ENCODE data around the gene PPP1R12B. TPM values are rescaled to one million over a fixed set of nuclear protein-coding genes. Genes with fewer than 3 reads are reported as not detected.
A peak's percentile ranks its signal among the peaks of the same experiment; 100 is the strongest.
"Not testable (repeated sequence)": the region's sequence is repeated elsewhere in the genome, so short reads cannot be mapped to it uniquely, and the experiment has no call there.

The PPP1R12B gene
- total and polyA plus RNA-seq, 2 donors: 7.5 to 8.2 TPM

- Histone ChIP-seq H3K4me3 (ENCODE audit: low read length in 2 of 2) (no peak overlapping the region), H3K27me3 (ENCODE audit: control insufficient read depth in 2 of 2, insufficient read depth in 1 of 2, low read length in 1 of 2) (no peaks in the 10 kb centered on the region), H3K27ac (ENCODE audit: low read depth in 1 of 2, low read length in 1 of 2) (no peak overlapping the region), H3K9me3 (ENCODE audit: control insufficient read depth in 2 of 2, insufficient read depth in 1 of 2, low read length in 1 of 2) (no peaks in the 10 kb centered on the region), H3K4me1 (ENCODE audit: control insufficient read depth in 2 of 2, insufficient read depth in 2 of 2, low read length in 2 of 2) (peaks cover 0 to 20% of the 10 kb centered on the region in 2 donors), H3K36me3 (ENCODE audit: control insufficient read depth in 2 of 2, insufficient read depth in 2 of 2, low read length in 1 of 2) (no peaks in the 10 kb centered on the region)
- 72% methylated on average over 4 of the region's 4 CpGs for WGBS
- DNase-seq (ENCODE audit: low read depth in 6 of 9, low spot score in 9 of 9): peak in 7 of 9 donors; percentile 37 to 74 (median 43)
Observed at GRCh38 chr1:202343652-202344349, 4.7 kb upstream of the PPP1R12B start.

- 53% methylated on average over 6 of the region's 6 CpGs for WGBS
- no peaks in the 10 kb centered on the region for H3K9me3 ChIP-seq (ENCODE audit: control insufficient read depth in 2 of 2, insufficient read depth in 1 of 2, low read length in 1 of 2)
- no peak for DNase-seq (ENCODE audit: low read depth in 6 of 9, low spot score in 9 of 9)
- H3K4me1 ChIP-seq (ENCODE audit: control insufficient read depth in 2 of 2, insufficient read depth in 2 of 2, low read length in 2 of 2): no peaks in the 10 kb centered on the region
- no peaks in the 10 kb centered on the region for H3K36me3 ChIP-seq (ENCODE audit: control insufficient read depth in 2 of 2, insufficient read depth in 2 of 2, low read length in 1 of 2)
- H3K27ac ChIP-seq (ENCODE audit: low read depth in 1 of 2, low read length in 1 of 2): peak overlapping the region in 1 of 2 donors; percentile 95
- H3K27me3 ChIP-seq (ENCODE audit: control insufficient read depth in 2 of 2, insufficient read depth in 1 of 2, low read length in 1 of 2): no peaks in the 10 kb centered on the region
- H3K4me3 ChIP-seq (ENCODE audit: low read length in 2 of 2): peak overlapping the region; percentile 85 to 95
Observed at GRCh38 chr1:202348005-202348508, 442 bp upstream of the PPP1R12B start.

DNA sequence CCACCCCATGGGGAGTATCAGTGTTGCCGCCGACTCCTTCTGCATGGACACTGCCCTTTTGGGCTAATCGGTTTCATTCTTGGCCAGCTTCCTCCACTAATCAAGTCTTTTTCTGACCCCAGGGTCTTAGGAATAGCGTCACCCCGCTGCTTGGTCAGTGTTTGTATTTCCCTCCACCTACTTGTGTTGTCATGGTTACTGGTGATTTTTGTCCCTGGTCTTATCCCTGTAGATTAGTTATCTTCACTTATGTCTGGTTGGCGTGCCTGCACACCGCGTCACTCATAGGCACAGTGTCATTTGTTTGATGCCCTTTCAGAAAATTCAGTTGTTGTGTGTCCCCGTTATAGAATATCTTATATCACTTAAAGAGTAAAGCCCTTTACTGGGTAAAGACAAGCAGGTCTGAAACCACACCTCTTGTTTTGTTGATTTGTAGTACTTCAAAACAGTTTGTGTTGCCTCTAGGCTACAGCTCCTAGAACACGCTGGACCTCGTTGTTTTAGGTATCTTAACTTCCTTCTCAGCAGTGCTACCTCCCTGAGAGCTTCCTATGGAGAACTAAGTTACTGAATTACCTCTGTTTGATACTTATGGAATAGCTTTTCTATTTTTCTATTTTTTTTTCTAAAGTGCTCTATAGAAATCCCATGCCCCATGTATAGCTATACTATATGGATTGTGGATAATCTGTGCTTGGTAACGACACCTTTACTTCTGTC lies 868 bp downstream of the PPP1R12B start:
- peak overlapping the region; percentile 85 to 95 for H3K4me3 ChIP-seq (ENCODE audit: low read length in 2 of 2)
- no peaks in the 10 kb centered on the region for H3K9me3 ChIP-seq (ENCODE audit: control insufficient read depth in 2 of 2, insufficient read depth in 1 of 2, low read length in 1 of 2)
- no peaks in the 10 kb centered on the region for H3K27me3 ChIP-seq (ENCODE audit: control insufficient read depth in 2 of 2, insufficient read depth in 1 of 2, low read length in 1 of 2)
- no peaks in the 10 kb centered on the region for H3K4me1 ChIP-seq (ENCODE audit: control insufficient read depth in 2 of 2, insufficient read depth in 2 of 2, low read length in 2 of 2)
- no peaks in the 10 kb centered on the region for H3K36me3 ChIP-seq (ENCODE audit: control insufficient read depth in 2 of 2, insufficient read depth in 2 of 2, low read length in 1 of 2)
- H3K27ac ChIP-seq (ENCODE audit: low read depth in 1 of 2, low read length in 1 of 2): peak overlapping the region in 1 of 2 donors; percentile 88
- 8% methylated on average over 12 of the region's 12 CpGs for WGBS
- peak in 3 of 9 donors; percentile 8 to 43 (median 27) for DNase-seq (ENCODE audit: low read depth in 6 of 9, low spot score in 9 of 9)

DNA sequence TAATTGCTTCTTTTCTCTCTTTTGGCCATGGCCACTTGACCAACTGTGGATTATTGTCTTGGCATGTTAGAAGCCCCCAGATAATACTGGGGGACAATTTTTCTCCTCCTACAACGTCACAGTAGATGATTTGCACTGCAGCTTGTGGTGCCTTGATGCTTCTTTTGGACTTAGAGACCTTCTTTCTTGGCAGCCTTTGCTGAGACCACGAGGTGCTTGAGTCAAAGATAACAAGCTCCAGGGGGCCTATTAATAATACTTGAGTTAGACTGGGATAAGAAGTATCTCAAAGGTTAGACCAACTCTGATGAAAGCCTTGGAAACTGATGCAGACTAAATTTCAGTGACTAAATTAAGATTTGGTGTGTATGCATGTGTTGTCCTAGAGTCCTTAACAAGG lies 3.2 kb downstream of the PPP1R12B start:
- no peak overlapping the region for H3K4me3 ChIP-seq (ENCODE audit: low read length in 2 of 2)
- H3K4me1 ChIP-seq (ENCODE audit: control insufficient read depth in 2 of 2, insufficient read depth in 2 of 2, low read length in 2 of 2): no peaks in the 10 kb centered on the region
- no peak overlapping the region for H3K27ac ChIP-seq (ENCODE audit: low read depth in 1 of 2, low read length in 1 of 2)
- WGBS: 95% methylated on average over 2 of the region's 2 CpGs
- no peaks in the 10 kb centered on the region for H3K27me3 ChIP-seq (ENCODE audit: control insufficient read depth in 2 of 2, insufficient read depth in 1 of 2, low read length in 1 of 2)
- H3K9me3 ChIP-seq (ENCODE audit: control insufficient read depth in 2 of 2, insufficient read depth in 1 of 2, low read length in 1 of 2): no peaks in the 10 kb centered on the region
- no peak for DNase-seq (ENCODE audit: low read depth in 6 of 9, low spot score in 9 of 9)
- H3K36me3 ChIP-seq (ENCODE audit: control insufficient read depth in 2 of 2, insufficient read depth in 2 of 2, low read length in 1 of 2): no peaks in the 10 kb centered on the region

DNA sequence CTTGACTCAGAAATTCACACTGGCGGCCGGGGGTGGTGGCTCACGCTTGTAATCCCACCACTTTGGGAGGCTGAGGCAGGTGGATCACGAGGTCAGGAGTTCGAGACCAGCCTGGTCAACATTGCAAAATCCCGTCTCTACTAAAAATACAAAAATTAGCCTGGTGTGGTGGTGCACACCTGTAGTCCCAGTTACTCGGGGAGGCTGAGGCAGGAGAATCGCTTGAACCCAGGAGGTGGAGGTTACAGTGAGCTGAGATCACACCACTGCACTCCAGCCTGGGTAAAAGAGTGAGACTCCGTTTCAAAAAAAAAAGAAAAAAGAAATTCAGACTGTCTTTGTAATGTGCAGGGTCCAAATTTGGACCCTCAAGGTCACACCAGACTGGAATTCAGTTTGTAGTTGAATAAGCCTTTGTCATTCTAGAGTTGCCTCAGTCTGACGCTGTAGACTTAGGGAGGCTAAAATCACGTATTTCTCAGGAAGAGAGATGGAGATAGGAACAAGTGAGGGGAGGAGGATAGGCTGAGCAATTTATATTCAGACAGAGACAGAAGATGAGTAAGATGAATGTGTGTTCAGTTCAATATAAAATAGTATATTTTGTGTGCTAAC lies 4.2 kb downstream of the PPP1R12B start:
- DNase-seq (ENCODE audit: low read depth in 6 of 9, low spot score in 9 of 9); H3K27ac ChIP-seq (ENCODE audit: low read depth in 1 of 2, low read length in 1 of 2); H3K4me3 ChIP-seq (ENCODE audit: low read length in 2 of 2); H3K36me3 ChIP-seq (ENCODE audit: control insufficient read depth in 2 of 2, insufficient read depth in 2 of 2, low read length in 1 of 2); H3K9me3 ChIP-seq (ENCODE audit: control insufficient read depth in 2 of 2, insufficient read depth in 1 of 2, low read length in 1 of 2); H3K4me1 ChIP-seq (ENCODE audit: control insufficient read depth in 2 of 2, insufficient read depth in 2 of 2, low read length in 2 of 2); H3K27me3 ChIP-seq (ENCODE audit: control insufficient read depth in 2 of 2, insufficient read depth in 1 of 2, low read length in 1 of 2): not testable (repeated sequence)
- 98% methylated on average over 11 of the region's 11 CpGs for WGBS

GRCh38 chr1:202355944-202356553 lies 7.5 kb downstream of the PPP1R12B start:
- Histone ChIP-seq H3K27ac (ENCODE audit: low read depth in 1 of 2, low read length in 1 of 2) (no peak overlapping the region), H3K4me3 (ENCODE audit: low read length in 2 of 2) (no peak overlapping the region), H3K36me3 (ENCODE audit: control insufficient read depth in 2 of 2, insufficient read depth in 2 of 2, low read length in 1 of 2) (no peaks in the 10 kb centered on the region), H3K27me3 (ENCODE audit: control insufficient read depth in 2 of 2, insufficient read depth in 1 of 2, low read length in 1 of 2) (no peaks in the 10 kb centered on the region), H3K4me1 (ENCODE audit: control insufficient read depth in 2 of 2, insufficient read depth in 2 of 2, low read length in 2 of 2) (no peaks in the 10 kb centered on the region), H3K9me3 (ENCODE audit: control insufficient read depth in 2 of 2, insufficient read depth in 1 of 2, low read length in 1 of 2) (no peaks in the 10 kb centered on the region)
- no peak for DNase-seq (ENCODE audit: low read depth in 6 of 9, low spot score in 9 of 9)

GRCh38 chr1:202357506-202357905 lies 9.0 kb downstream of the PPP1R12B start:
- no peak for DNase-seq (ENCODE audit: low read depth in 6 of 9, low spot score in 9 of 9)

DNA sequence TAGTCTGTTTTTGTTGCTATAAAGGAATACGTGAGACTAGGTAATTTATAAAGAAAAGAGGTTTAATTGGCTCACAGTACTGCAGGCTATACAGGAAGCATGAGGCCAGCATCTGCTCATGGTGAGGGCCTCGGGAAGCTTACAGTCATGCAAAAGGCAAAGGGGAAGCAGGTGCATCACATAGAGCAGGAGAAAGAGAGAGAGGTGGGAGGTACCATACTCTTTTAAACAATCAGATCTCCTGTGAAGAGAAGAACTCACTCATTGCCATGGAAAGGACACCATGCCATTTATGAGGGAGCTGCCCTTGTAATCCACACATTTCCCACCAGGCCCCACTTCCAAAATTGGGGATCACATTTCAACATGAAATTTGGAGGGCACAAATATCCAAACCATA lies 12.7 kb downstream of the PPP1R12B start:
- DNase-seq (ENCODE audit: low read depth in 6 of 9, low spot score in 9 of 9): no peak
- H3K9me3 ChIP-seq (ENCODE audit: control insufficient read depth in 2 of 2, insufficient read depth in 1 of 2, low read length in 1 of 2): no peaks in the 10 kb centered on the region
- no peaks in the 10 kb centered on the region for H3K4me1 ChIP-seq (ENCODE audit: control insufficient read depth in 2 of 2, insufficient read depth in 2 of 2, low read length in 2 of 2)
- H3K4me3 ChIP-seq (ENCODE audit: low read length in 2 of 2): no peak overlapping the region
- no peak overlapping the region for H3K27ac ChIP-seq (ENCODE audit: low read depth in 1 of 2, low read length in 1 of 2)
- no peaks in the 10 kb centered on the region for H3K36me3 ChIP-seq (ENCODE audit: control insufficient read depth in 2 of 2, insufficient read depth in 2 of 2, low read length in 1 of 2)
- H3K27me3 ChIP-seq (ENCODE audit: control insufficient read depth in 2 of 2, insufficient read depth in 1 of 2, low read length in 1 of 2): no peaks in the 10 kb centered on the region
- 96% methylated on average over 2 of the region's 2 CpGs for WGBS

More at GRCh38 chr1:202357506-202357905, 9.0 kb downstream of the PPP1R12B start:
- H3K4me3 ChIP-seq (ENCODE audit: low read length in 2 of 2): no peak overlapping the region
- H3K27ac ChIP-seq (ENCODE audit: low read depth in 1 of 2, low read length in 1 of 2): no peak overlapping the region
- no peaks in the 10 kb centered on the region for H3K36me3 ChIP-seq (ENCODE audit: control insufficient read depth in 2 of 2, insufficient read depth in 2 of 2, low read length in 1 of 2)
- H3K9me3 ChIP-seq (ENCODE audit: control insufficient read depth in 2 of 2, insufficient read depth in 1 of 2, low read length in 1 of 2): no peaks in the 10 kb centered on the region
- H3K27me3 ChIP-seq (ENCODE audit: control insufficient read depth in 2 of 2, insufficient read depth in 1 of 2, low read length in 1 of 2): no peaks in the 10 kb centered on the region
- no peaks in the 10 kb centered on the region for H3K4me1 ChIP-seq (ENCODE audit: control insufficient read depth in 2 of 2, insufficient read depth in 2 of 2, low read length in 2 of 2)

GRCh38 chr1:202361701-202362100 lies 13.2 kb downstream of the PPP1R12B start:
- Histone ChIP-seq H3K4me3 (ENCODE audit: low read length in 2 of 2) (no peak overlapping the region), H3K36me3 (ENCODE audit: control insufficient read depth in 2 of 2, insufficient read depth in 2 of 2, low read length in 1 of 2) (no peaks in the 10 kb centered on the region), H3K27ac (ENCODE audit: low read depth in 1 of 2, low read length in 1 of 2) (no peak overlapping the region), H3K9me3 (ENCODE audit: control insufficient read depth in 2 of 2, insufficient read depth in 1 of 2, low read length in 1 of 2) (no peaks in the 10 kb centered on the region), H3K27me3 (ENCODE audit: control insufficient read depth in 2 of 2, insufficient read depth in 1 of 2, low read length in 1 of 2) (no peaks in the 10 kb centered on the region), H3K4me1 (ENCODE audit: control insufficient read depth in 2 of 2, insufficient read depth in 2 of 2, low read length in 2 of 2) (no peaks in the 10 kb centered on the region)
- no peak for DNase-seq (ENCODE audit: low read depth in 6 of 9, low spot score in 9 of 9)
- WGBS: 99% methylated on average over 3 of the region's 3 CpGs

All from thymus (tissue), 11 donors.